B cell (primary cell): ENCODE measurements around the gene POLDIP3. TPM values are rescaled to one million over a fixed set of nuclear protein-coding genes. Genes with fewer than 3 reads are reported as not detected.
A peak's percentile ranks its signal among the peaks of the same experiment; 100 is the strongest.
"Not testable (repeated sequence)": the region's sequence is repeated elsewhere in the genome, so short reads cannot be mapped to it uniquely, and the experiment has no call there.

Experiments used
- ATAC-seq: fragments of 200-7000 bp; cut with Tn5 transposase; one replicate; pipeline ENCODE4 v1.10.0; 2021; ENCODE audit warnings: low read depth, mild to moderate bottlenecking, moderate number of reproducible peaks, moderate library complexity
- CTCF ChIA-PET: fragments of 350-600 bp; sonication (Branson Sonifier 250); formaldehyde crosslinking; loops from one replicate; lab custom pipeline; 2021; ENCODE audit warnings: antibody characterized with exemption, inconsistent platforms; lab: Charles Lee
- POLR2A ChIA-PET: fragments of 350-600 bp; sonication (Branson Sonifier 250); formaldehyde crosslinking; loops from one replicate; lab custom pipeline; 2021; ENCODE audit warnings: antibody characterized with exemption; lab: Charles Lee
- DNase-seq: peaks from one replicate; pipeline ENCODE4 v3.0.0; 2013
- H2AFZ ChIP-seq: 2 replicates; pipeline ENCODE4 v1.6.1; 2012; ENCODE audit warnings: mild to moderate bottlenecking, low read depth, low read length; ENCODE audit not compliant: insufficient read depth, poor library complexity, severe bottlenecking
- H3K27ac ChIP-seq, 2 donors: 1 replicate in 1 of 2; 2 replicates in 1 of 2; pipeline ENCODE4 v1.5.1; 2012 to 2013; ENCODE audit warnings: low read length in 2 of 2, mild to moderate bottlenecking in 2 of 2, moderate library complexity in 1 of 2
- H3K27me3 ChIP-seq, 4 experiments: fragments of 200-600 bp in 1 of 4; sonication (generic) in 1 of 4; replicated peaks in 1 of 4; 1 replicate in 2 of 4; 2 replicates in 2 of 4; pipeline versions ENCODE4 v1.6.1 to v1.7.0; 2013 to 2016; ENCODE audit warnings: low read length in 3 of 4, mild to moderate bottlenecking in 2 of 4, mixed read lengths in 1 of 4, moderate library complexity in 1 of 4; ENCODE audit not compliant: insufficient read depth in 4 of 4, control insufficient read depth in 3 of 4; ENCODE audit errors: control extremely low read depth in 1 of 4
- H3K36me3 ChIP-seq, 2 experiments: replicated peaks in 1 of 2; 1 replicate in 1 of 2; 2 replicates in 1 of 2; pipeline versions ENCODE4 v1.6.1 to v1.7.1; 2013; ENCODE audit warnings: low read length in 1 of 2; ENCODE audit not compliant: insufficient read depth in 2 of 2, control insufficient read depth in 1 of 2; ENCODE audit errors: control extremely low read depth in 1 of 2, extremely low read depth in 1 of 2
- H3K4me1 ChIP-seq, 2 donors: fragments of 200-600 bp in 1 of 2; sonication (generic) in 1 of 2; 1 replicate in 1 of 2; 2 replicates in 1 of 2; pipeline versions ENCODE4 v1.5.1 to v1.6.1; 2013 to 2017; ENCODE audit warnings: low read length in 2 of 2; ENCODE audit not compliant: control insufficient read depth in 2 of 2, insufficient read depth in 2 of 2
- H3K4me2 ChIP-seq: replicated peaks from 2 replicates; pipeline ENCODE3; 2012; ENCODE audit warnings: mild to moderate bottlenecking, low read depth, low read length; ENCODE audit not compliant: poor library complexity, severe bottlenecking
- H3K4me3 ChIP-seq, 5 experiments: fragments of 200-600 bp in 1 of 5; sonication (generic) in 1 of 5; 1 replicate in 3 of 5; 2 replicates in 2 of 5; pipeline versions ENCODE4 v1.5.1 to v1.7.0; 2011 to 2016; ENCODE audit warnings: low read length in 4 of 5, mild to moderate bottlenecking in 4 of 5, low read depth in 2 of 5, control low read depth in 1 of 5, moderate library complexity in 1 of 5; ENCODE audit not compliant: insufficient read depth in 1 of 5; ENCODE audit errors: control extremely low read depth in 1 of 5, extremely low read depth in 1 of 5
- H3K79me2 ChIP-seq: fragments of 200-600 bp; sonication (generic); one replicate; pipeline ENCODE4 v1.6.0; 2016; ENCODE audit warnings: low read length; ENCODE audit not compliant: control insufficient read depth, insufficient read depth
- H3K9ac ChIP-seq: fragments of 200-600 bp; sonication (generic); 2 replicates; pipeline ENCODE4 v1.6.1; 2017; ENCODE audit warnings: mild to moderate bottlenecking, low read length, moderate library complexity
- H3K9me3 ChIP-seq, 3 donors: one replicate each; pipeline versions ENCODE4 v1.6.1 to v1.7.1; 2013; ENCODE audit warnings: low read length in 2 of 3; ENCODE audit not compliant: control insufficient read depth in 2 of 3, insufficient read depth in 1 of 3; ENCODE audit errors: control extremely low read depth in 1 of 3
- H4K20me1 ChIP-seq: 2 replicates; pipeline ENCODE4 v1.6.0; 2012; ENCODE audit warnings: mild to moderate bottlenecking, low read length; ENCODE audit not compliant: insufficient read depth, control insufficient read depth, poor library complexity, severe bottlenecking
- H3K27ac Mint-ChIP-seq: one replicate; pipeline ENCODE4 v1.8.0; 2021; ENCODE audit warnings: mixed read lengths
- H3K27me3 Mint-ChIP-seq: one replicate; pipeline ENCODE4 v1.8.0; 2021; ENCODE audit warnings: mixed read lengths
- H3K4me1 Mint-ChIP-seq: one replicate; pipeline ENCODE4 v1.8.0; 2021; ENCODE audit warnings: mixed read lengths
- H3K4me3 Mint-ChIP-seq: one replicate; pipeline ENCODE4 v1.8.0; 2021; ENCODE audit warnings: mixed read lengths
- H3K9me3 Mint-ChIP-seq: one replicate; pipeline ENCODE4 v1.8.0; 2022; ENCODE audit warnings: mixed read lengths; ENCODE audit not compliant: insufficient read depth
- CTCF ChIP-seq: fragments of 200-600 bp; IDR thresholded peaks from one replicate; pipeline ENCODE4 v1.8.0; 2022; ENCODE audit warnings: antibody characterized with exemption, mild to moderate bottlenecking
- EZH2 ChIP-seq: IDR thresholded peaks from 2 replicates; pipeline ENCODE4 v1.6.1; 2012; ENCODE audit warnings: borderline replicate concordance, low read depth, mild to moderate bottlenecking, moderate library complexity, low read length; ENCODE audit not compliant: insufficient read depth, poor library complexity, severe bottlenecking
- whole genome bisulfite sequencing: methylation state at CpG from one replicate; pipeline ENCODE4 v1.1.5; 2013; ENCODE audit warnings: missing lambda C conversion rate; ENCODE audit not compliant: insufficient coverage; 5-methylcytosine and 5-hydroxymethylcytosine counted together
- intact Hi-C: fragments of 100-400 bp; cut with micrococcal nuclease; formaldehyde crosslinking; loops from one replicate; pipeline ENCODE4 v1.10.0; 2022
- polyA plus RNA-seq: library from polyadenylated mRNA; depleted of rRNA; stranded (reverse); fragments of >200 nt; gene quantifications from 2 replicates; pipeline ENCODE4 v1.2.3, GENCODE V29; 2012
- total RNA-seq, 2 donors: library from RNA; stranded (reverse); fragments of 120-200 nt in 1 of 2; gene quantifications; 1 replicate in 1 of 2; 2 replicates in 1 of 2; pipeline versions ENCODE4 v1.2.3 to v1.2.4, GENCODE V29; 2013 to 2022

POLDIP3 gene
- total and polyA plus RNA-seq, 2 donors (not counting 1 experiment from before 2014, with no cell fraction given) = 44.9 to 86.5 TPM

DNA sequence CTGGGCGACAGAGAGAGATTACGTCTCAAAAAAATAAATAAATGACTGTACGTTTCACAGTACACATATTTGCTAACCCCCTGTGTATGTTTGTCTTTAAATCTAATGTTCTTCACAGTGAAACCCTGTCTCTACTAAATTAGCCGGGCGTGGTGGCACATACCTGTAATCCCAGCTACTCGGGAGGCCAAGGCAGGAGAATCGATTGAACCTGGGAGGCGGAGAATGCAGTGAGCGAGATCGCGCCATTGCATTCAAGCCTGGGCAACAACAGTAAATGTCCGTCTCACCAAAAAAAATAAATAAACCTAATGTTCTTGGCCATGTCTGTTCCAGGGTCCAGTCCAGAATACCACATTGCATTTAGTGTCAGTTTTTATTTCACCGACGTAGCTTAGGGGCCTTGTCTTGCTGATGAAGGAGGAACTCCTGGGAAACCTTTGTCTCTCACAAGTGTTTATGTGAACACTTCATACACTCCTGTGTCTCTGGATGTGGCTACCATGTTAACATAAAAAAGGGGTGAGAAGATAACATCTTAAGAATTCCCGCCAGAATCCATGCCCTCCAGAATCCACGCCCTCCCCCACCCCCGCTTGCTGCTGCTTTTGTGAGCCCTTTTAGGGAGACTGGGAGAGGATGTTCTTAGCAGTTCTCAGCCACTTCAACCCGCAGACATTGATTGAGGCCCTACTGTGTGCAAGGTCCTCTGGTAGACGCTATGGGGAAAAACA, 65.9 kb downstream of the POLDIP3 start:
- intact Hi-C loops = no loop called here
- no peak for TF ChIP-seq EZH2
- no peak for TF ChIP-seq CTCF
- DNase-seq = no peak
- H3K27me3 Mint-ChIP-seq = no peaks in the 10 kb centered on the region
- Histone ChIP-seq H3K4me2 (peak overlapping the region; percentile 34), H3K36me3 (no peaks in the 10 kb centered on the region), H2AFZ (no peak overlapping the region), H3K4me3 (no peak overlapping the region), H3K9ac (no peak overlapping the region), H3K79me2 (no peaks in the 10 kb centered on the region), H3K27me3 (no peaks in the 10 kb centered on the region), H3K9me3 (no peaks in the 10 kb centered on the region), H4K20me1 (no peaks in the 10 kb centered on the region), H3K4me1 (peaks cover 36 to 43% of the 10 kb centered on the region in 2 donors), H3K27ac (peak overlapping the region in 1 of 2 donors; percentile 11)
- no peak for ATAC-seq
- WGBS = 90% methylated on average over 12 of the region's 19 CpGs
- no peaks in the 10 kb centered on the region for H3K9me3 Mint-ChIP-seq
- ChIA-PET POLR2A (interaction anchor here (1.0 to 3.9 kb wide), 2 partner anchors 12 to 15 kb away, joined by 3 to 20 read pairs; no protein-coding TSS in a partner anchor), CTCF (interaction anchor here (5.2 to 10.8 kb wide), 2 partner anchors 10 to 17 kb away, joined by 59 to 86 read pairs; no protein-coding TSS in a partner anchor)
- peak overlapping the region; percentile 79 for H3K27ac Mint-ChIP-seq
- H3K4me3 Mint-ChIP-seq = no peak overlapping the region
- H3K4me1 Mint-ChIP-seq = peaks cover 43% of the 10 kb centered on the region

DNA sequence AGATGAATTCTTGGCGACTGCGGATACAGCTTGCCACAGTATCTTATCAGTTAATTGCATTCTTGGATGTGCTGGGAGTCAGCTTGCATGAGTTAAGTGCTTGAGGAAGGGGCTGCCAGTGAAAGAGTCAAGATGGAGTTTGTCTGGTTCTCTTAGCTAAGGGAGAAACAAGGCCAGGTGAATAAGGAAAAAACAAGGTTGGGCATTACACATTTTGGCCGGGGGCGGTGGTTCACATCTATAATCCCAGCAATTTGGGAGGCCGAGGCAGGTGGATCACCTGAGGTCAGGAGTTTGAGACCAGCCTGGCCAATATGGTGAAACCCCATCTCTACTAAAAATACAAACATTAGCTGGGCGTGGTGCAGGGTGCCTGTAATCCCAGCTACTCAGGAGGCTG, 66.6 kb downstream of the POLDIP3 start:
- H3K36me3 ChIP-seq, H3K4me3 ChIP-seq, ATAC-seq, H3K79me2 ChIP-seq, DNase-seq, H3K27me3 Mint-ChIP-seq, H2AFZ ChIP-seq, H3K27me3 ChIP-seq, H3K9me3 Mint-ChIP-seq, H3K27ac ChIP-seq, intact Hi-C loops, H3K9ac ChIP-seq, H3K4me3 Mint-ChIP-seq, H3K4me2 ChIP-seq, H4K20me1 ChIP-seq, H3K9me3 ChIP-seq: not testable (repeated sequence)
- CTCF ChIA-PET = interaction anchor here (5.2 to 10.8 kb wide), 2 partner anchors 10 to 16 kb away, joined by 59 to 86 read pairs; no protein-coding TSS in a partner anchor
- Mint-ChIP-seq H3K27ac (peak overlapping the region; percentile 26), H3K4me1 (peaks cover 39% of the 10 kb centered on the region)
- WGBS = 96% methylated on average over 5 of the region's 6 CpGs
- H3K4me1 ChIP-seq = peaks cover 34 to 38% of the 10 kb centered on the region in 2 donors
- POLR2A ChIA-PET = interaction anchor here (1.0 kb wide), 1 partner anchor 12 kb away, joined by 3 read pairs; no protein-coding TSS in a partner anchor
